Lower leg skin (tissue), 4 donors: ENCODE measurements around the gene CCDC8. TPM values are rescaled to one million over a fixed set of nuclear protein-coding genes. Genes with fewer than 3 reads are reported as not detected.
A peak's percentile ranks its signal among the peaks of the same experiment; 100 is the strongest.

Source experiments
- DNase-seq, 2 donors: peaks; one replicate each; pipeline ENCODE4 v3.0.0-alpha.2; 2019; ENCODE audit warnings: low spot score in 2 of 2
- H3K4me3 ChIP-seq: fragments of 200-600 bp; sonication (generic); 2 replicates; pipeline ENCODE4 v1.5.1; 2017; ENCODE audit warnings: mild to moderate bottlenecking, low read depth; ENCODE audit not compliant: poor library complexity, severe bottlenecking
- POLR2A ChIP-seq, 2 donors: fragments of 450-650 bp; IDR thresholded peaks; one replicate each; pipeline ENCODE4 v1.6.1; 2016 to 2017; ENCODE audit warnings: antibody characterized with exemption in 2 of 2, mild to moderate bottlenecking in 1 of 2, moderate library complexity in 1 of 2
- WGBS, 2 donors: methylation state at CpG; one replicate each; pipeline ENCODE4 v1.1.5; 2018; 5-methylcytosine and 5-hydroxymethylcytosine counted together
- intact Hi-C: fragments of 100-400 bp; cut with DNase I; formaldehyde crosslinking; loops from one replicate; pipeline ENCODE4 v1.15.0; 2023; ENCODE audit warnings: low total_unique reads
- total RNA-seq, 4 donors: library from RNA; depleted of rRNA; stranded (reverse); fragments of >200 nt; gene quantifications; one replicate each; pipeline ENCODE4 v1.1.0, GENCODE V29; 2016
- TF ChIP-seq, protein P1 (sequence below), 3 donors: fragments of 450-650 bp; IDR thresholded peaks; one replicate each; pipeline ENCODE4 v1.5.1; 2016; ENCODE audit warnings: antibody characterized with exemption in 3 of 3, mild to moderate bottlenecking in 3 of 3, moderate library complexity in 2 of 3

CCDC8 gene
- total RNA-seq, 4 donors from 2014 or later, result 1.1 to 11.5 (median 4.2) TPM

DNA sequence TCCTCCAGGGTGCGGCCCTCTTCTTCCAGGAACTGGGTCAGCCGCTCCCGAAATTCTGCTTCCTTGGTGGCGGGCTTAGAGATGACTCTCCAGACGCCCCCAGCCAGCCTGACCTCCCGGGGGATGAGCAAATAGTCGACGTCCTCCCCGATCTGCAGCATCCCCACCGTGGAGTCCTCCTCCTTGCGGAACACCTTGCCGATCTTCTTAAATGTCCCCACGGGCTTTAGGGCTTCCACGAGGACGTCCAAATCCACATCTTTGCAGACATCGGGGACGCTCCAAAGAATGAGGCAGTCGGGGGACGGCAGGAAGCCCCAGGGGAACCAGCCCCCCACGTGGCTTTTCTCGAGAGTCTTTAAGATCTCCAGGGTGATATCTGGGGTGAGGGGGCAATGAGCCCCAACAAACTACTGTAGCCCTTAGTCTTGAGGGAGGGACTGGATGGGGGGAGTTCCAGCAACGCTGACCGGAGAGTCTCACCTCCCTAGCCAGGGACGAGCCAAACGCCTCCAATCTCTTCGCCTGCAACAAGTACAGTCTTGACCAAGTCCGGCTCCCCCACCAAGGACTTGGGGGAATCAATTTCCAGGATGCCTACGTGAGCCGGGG, 608 bp downstream of the CCDC8 start:
- DNase-seq, result no peak
- 7 to 10% methylated on average over 19 to 29 of the region's 29 CpGs for WGBS, 2 donors
- TF ChIP-seq POLR2A (IDR thresholded peaks at IDR 0.05), result no peak
- TF ChIP-seq, protein P1, sequence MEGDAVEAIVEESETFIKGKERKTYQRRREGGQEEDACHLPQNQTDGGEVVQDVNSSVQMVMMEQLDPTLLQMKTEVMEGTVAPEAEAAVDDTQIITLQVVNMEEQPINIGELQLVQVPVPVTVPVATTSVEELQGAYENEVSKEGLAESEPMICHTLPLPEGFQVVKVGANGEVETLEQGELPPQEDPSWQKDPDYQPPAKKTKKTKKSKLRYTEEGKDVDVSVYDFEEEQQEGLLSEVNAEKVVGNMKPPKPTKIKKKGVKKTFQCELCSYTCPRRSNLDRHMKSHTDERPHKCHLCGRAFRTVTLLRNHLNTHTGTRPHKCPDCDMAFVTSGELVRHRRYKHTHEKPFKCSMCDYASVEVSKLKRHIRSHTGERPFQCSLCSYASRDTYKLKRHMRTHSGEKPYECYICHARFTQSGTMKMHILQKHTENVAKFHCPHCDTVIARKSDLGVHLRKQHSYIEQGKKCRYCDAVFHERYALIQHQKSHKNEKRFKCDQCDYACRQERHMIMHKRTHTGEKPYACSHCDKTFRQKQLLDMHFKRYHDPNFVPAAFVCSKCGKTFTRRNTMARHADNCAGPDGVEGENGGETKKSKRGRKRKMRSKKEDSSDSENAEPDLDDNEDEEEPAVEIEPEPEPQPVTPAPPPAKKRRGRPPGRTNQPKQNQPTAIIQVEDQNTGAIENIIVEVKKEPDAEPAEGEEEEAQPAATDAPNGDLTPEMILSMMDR (IDR thresholded peaks at IDR 0.05), result no peak
- intact Hi-C loops, result no loop called here
- H3K4me3 ChIP-seq, result peak overlapping the region; percentile 11

DNA sequence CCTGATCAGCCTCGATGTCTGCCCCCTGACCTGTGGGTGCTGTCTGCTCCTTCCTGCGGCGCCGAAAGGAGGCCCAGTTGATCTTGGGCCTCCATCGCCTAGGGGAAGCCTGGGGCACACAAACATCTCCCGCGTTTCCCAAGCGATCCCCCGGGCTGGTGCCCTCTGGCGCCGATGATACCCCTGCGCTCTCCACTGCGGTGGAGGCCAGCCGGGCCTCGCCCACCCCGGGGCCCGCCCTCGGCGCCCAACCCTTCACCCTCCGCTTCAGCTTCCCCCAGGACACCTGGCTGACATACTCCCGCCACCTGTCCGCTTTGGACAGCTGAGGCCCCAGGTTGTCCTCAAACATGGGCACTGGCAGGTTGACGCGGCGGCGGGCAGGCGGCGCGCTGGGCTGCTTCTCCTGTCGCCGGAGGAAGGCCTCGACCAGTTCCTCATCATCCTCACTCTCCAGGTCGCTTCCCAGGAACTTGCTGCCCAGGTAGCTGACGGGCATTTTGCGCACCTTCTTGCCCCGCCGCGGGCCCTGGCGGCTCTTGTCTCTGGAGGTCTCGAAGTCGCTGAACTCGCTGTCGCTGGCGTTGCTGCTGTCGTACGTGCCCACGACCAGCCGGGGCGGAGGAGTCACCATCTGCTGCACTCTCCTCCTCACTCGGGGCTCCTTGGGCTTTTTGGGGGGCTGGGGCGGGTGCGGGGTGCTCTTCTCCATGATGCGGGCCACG, 1.3 kb downstream of the CCDC8 start:
- no peak for DNase-seq
- intact Hi-C loops, result no loop called here
- peak overlapping the region; percentile 11 for H3K4me3 ChIP-seq
- WGBS, 2 donors, result 37 to 44% methylated on average over 32 to 54 of the region's 54 CpGs
- TF ChIP-seq, protein P1 (IDR thresholded peaks at IDR 0.05), result no peak
- TF ChIP-seq POLR2A (IDR thresholded peaks at IDR 0.05), result no peak

DNA sequence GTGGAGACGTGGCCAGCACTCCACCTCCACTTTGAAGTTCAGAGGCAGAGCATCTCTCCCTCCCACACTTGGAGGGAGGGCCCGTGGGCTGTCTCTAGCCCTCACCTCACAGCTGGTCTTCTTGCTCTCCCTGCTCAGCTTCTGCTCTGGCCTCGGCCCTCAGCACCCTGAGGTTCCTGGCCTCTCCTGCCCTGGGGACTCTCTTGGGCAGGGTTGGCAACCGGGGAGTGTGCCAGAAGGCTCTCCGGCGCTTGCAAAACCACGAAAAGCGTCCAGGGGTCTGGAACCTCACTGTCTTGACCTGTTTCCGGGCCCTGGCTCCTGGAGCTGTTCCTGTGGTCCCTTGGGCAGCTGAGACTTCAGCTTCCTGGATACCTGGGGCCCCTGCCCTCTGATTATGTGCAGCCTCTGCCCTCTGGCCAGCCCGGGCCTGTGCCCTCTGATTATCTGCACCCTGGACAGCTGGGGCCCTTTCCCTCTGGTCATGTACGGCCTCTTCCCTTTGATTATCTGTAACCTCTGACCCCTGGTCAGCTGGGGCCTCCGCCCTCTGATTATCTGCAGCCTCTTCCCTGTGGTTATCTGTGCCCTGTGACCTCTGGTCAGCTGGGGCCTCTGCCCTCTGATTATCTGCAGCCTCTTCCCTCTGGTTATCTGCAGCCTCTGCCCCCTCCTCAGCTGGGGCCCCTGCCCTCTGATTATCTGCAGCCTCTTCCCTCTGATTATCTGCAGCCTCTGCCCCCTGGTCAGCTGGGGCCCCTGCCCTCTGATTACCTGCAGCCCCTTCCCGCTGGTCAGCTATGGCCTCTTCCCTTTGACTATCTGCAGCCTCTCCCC, 2.1 kb downstream of the CCDC8 start:
- intact Hi-C loops, result no loop called here
- WGBS, 2 donors, result 78 to 81% methylated on average over 13 of the region's 13 CpGs
- H3K4me3 ChIP-seq, result no peak overlapping the region
- no peak for DNase-seq
- TF ChIP-seq, protein P1 (IDR thresholded peaks at IDR 0.05), result no peak
- TF ChIP-seq POLR2A (IDR thresholded peaks at IDR 0.05), result no peak

DNA sequence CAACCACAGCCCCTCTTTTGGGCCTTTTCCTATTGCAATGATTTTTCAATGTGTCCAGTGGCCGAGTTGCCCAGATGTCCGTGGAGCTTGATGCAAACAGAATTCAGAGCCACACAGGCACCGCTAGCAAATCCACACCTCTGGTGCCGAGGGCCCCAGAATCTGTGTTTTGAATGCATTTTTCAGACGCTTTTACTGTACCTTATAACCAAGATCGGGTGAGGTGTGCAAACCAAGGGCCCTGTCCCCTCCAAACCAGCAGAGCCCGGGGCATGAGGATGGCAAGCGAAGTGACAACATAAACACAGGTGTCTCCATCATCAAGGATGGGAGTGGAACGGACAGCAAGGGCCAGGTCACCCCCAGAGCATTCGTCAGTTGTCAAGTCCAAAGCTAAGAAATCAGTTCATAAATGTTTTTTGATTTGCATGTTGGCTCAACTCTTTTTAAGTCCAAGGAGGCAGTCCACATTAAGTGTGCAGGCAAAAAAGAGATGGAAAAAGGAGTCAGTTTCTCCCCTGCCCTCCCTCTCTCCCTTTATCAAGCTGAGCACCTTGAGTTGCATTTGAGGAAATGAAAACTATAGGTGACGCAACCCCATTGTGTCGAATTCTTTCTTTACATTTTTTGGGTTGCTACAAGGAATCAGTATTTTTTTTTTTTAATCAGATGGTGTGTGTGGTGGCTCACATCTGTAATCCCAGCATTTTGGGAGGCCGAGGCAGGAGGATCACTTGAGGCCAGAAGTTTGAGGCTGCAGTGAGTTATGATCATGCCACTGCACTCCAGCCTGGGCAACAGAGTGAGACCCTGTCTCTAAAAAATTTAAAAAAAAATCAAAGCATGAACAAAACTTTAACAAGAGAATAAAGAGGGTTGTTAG, 2.9 kb downstream of the CCDC8 start:
- H3K4me3 ChIP-seq, result no peak overlapping the region
- intact Hi-C loops, result no loop called here
- no peak for DNase-seq
- TF ChIP-seq, protein P1 (IDR thresholded peaks at IDR 0.05), result no peak
- TF ChIP-seq POLR2A (IDR thresholded peaks at IDR 0.05), result no peak
- 84 to 92% methylated on average over 13 of the region's 13 CpGs for WGBS, 2 donors

DNA sequence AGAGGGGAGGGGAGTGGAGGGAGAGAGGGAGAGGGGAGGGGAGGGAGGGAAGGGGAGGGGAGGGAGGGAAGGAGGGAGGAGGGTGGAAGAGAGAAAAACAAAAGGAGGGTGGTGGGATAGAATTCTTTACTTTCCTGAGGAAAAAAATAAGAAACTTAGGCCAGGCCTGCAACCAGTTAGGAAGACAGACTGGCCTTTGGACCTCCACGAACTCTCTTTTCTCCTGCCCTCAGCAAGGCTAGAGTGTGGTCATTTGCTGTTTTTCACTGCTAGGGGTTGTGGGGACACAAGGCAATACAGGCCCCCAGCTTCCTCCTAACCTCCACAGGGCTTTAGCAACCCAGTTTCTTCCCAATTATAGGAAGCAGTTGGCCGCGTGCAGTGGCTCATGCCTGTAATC, 4.2 kb downstream of the CCDC8 start:
- no peak for DNase-seq
- TF ChIP-seq, protein P1 (IDR thresholded peaks at IDR 0.05), result no peak
- TF ChIP-seq POLR2A (IDR thresholded peaks at IDR 0.05), result no peak
- WGBS, 2 donors, result 80 to 86% methylated on average over 3 of the region's 3 CpGs
- no peak overlapping the region for H3K4me3 ChIP-seq
- intact Hi-C loops, result no loop called here
